DOHH2 (cell line): Measurements from ENCODE around the gene PNRC2.

Experiments used
- H3F3A ChIP-seq: fragments of 200-600 bp; sonication (generic), shearing (Covaris generic); 2 replicates; pipeline ENCODE4 v1.6.0; 2016; ENCODE audit warnings: antibody characterized with exemption, mild to moderate bottlenecking; ENCODE audit not compliant: control insufficient read depth, insufficient read depth
- H3K27ac ChIP-seq: fragments of 200-600 bp; sonication (generic); 2 replicates; pipeline ENCODE4 v1.5.1; 2014; ENCODE audit warnings: low read depth, mild to moderate bottlenecking, low read length, moderate library complexity
- H3K27me3 ChIP-seq: fragments of 200-600 bp; sonication (generic); 2 replicates; pipeline ENCODE4 v1.6.1; 2014; ENCODE audit warnings: mild to moderate bottlenecking, low read length, mixed read lengths; ENCODE audit not compliant: control insufficient read depth
- H3K36me3 ChIP-seq: fragments of 200-600 bp; sonication (generic); 2 replicates; pipeline ENCODE4 v1.6.1; 2014; ENCODE audit warnings: mild to moderate bottlenecking, low read length, moderate library complexity, mixed read lengths; ENCODE audit not compliant: control insufficient read depth
- H3K4me1 ChIP-seq: fragments of 200-600 bp; sonication (generic); 2 replicates; pipeline ENCODE4 v1.6.1; 2014; ENCODE audit warnings: mild to moderate bottlenecking, low read length, mixed read lengths; ENCODE audit not compliant: control insufficient read depth
- H3K4me2 ChIP-seq: fragments of 200-600 bp; sonication (generic); 2 replicates; pipeline ENCODE4 v1.6.0; 2014; ENCODE audit warnings: mild to moderate bottlenecking, low read length, moderate library complexity
- H3K4me3 ChIP-seq: fragments of 200-600 bp; sonication (generic); 2 replicates; pipeline ENCODE4 v1.5.1; 2014; ENCODE audit warnings: mild to moderate bottlenecking, low read length, mixed read lengths
- H3K79me2 ChIP-seq: fragments of 200-600 bp; sonication (generic); 2 replicates; pipeline ENCODE4 v1.6.1; 2014; ENCODE audit warnings: mild to moderate bottlenecking, low read length, mixed read lengths; ENCODE audit not compliant: control insufficient read depth
- H3K9me2 ChIP-seq: fragments of 200-600 bp; sonication (generic); replicated peaks from 2 replicates; pipeline ENCODE4 v1.6.1; 2014; ENCODE audit warnings: mild to moderate bottlenecking, low read length, mixed read lengths; ENCODE audit not compliant: control insufficient read depth
- H3K9me3 ChIP-seq: fragments of 200-600 bp; sonication (generic); 2 replicates; pipeline ENCODE4 v1.6.1; 2014; ENCODE audit warnings: antibody characterized with exemption, low read length, mixed read lengths; ENCODE audit not compliant: control insufficient read depth, insufficient read depth
- H4K20me1 ChIP-seq: fragments of 200-600 bp; sonication (generic); 2 replicates; pipeline ENCODE4 v1.6.0; 2014; ENCODE audit warnings: low read depth, mild to moderate bottlenecking, antibody characterized with exemption, low read length, moderate library complexity; ENCODE audit not compliant: control insufficient read depth, insufficient read depth
- EZH2phosphoT487 ChIP-seq: fragments of 200-600 bp; sonication (generic); IDR thresholded peaks from 2 replicates; pipeline ENCODE4 v1.6.1; 2017; ENCODE audit warnings: borderline replicate concordance, mild to moderate bottlenecking, antibody characterized with exemption, low read length, moderate library complexity, mixed read lengths
- TF ChIP-seq, protein P1 (sequence below): fragments of 200-600 bp; sonication (generic); IDR thresholded peaks from one replicate; pipeline ENCODE4 v1.5.1; 2014; ENCODE audit warnings: antibody characterized with exemption, mild to moderate bottlenecking, low read depth, low read length; ENCODE audit not compliant: poor library complexity, severe bottlenecking

PNRC2 gene

GRCh38 chr1:23927097-23927496 lies 32.5 kb upstream of the PNRC2 start:
- Histone ChIP-seq H3K9me3 (no peaks in the 10 kb centered on the region), H3K9me2 (no peaks in the 10 kb centered on the region), H3K27me3 (peaks cover 27% of the 10 kb centered on the region), H3F3A (peaks cover 12% of the 10 kb centered on the region), H4K20me1 (no peaks in the 10 kb centered on the region), H3K4me3 (no peak overlapping the region), H3K4me1 (peaks cover 33% of the 10 kb centered on the region), H3K36me3 (no peaks in the 10 kb centered on the region), H3K79me2 (no peaks in the 10 kb centered on the region), H3K4me2 (no peak overlapping the region), H3K27ac (no peak overlapping the region)
- no peak for TF ChIP-seq EZH2phosphoT487
- TF ChIP-seq, protein P1, sequence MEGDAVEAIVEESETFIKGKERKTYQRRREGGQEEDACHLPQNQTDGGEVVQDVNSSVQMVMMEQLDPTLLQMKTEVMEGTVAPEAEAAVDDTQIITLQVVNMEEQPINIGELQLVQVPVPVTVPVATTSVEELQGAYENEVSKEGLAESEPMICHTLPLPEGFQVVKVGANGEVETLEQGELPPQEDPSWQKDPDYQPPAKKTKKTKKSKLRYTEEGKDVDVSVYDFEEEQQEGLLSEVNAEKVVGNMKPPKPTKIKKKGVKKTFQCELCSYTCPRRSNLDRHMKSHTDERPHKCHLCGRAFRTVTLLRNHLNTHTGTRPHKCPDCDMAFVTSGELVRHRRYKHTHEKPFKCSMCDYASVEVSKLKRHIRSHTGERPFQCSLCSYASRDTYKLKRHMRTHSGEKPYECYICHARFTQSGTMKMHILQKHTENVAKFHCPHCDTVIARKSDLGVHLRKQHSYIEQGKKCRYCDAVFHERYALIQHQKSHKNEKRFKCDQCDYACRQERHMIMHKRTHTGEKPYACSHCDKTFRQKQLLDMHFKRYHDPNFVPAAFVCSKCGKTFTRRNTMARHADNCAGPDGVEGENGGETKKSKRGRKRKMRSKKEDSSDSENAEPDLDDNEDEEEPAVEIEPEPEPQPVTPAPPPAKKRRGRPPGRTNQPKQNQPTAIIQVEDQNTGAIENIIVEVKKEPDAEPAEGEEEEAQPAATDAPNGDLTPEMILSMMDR: no peak

DNA sequence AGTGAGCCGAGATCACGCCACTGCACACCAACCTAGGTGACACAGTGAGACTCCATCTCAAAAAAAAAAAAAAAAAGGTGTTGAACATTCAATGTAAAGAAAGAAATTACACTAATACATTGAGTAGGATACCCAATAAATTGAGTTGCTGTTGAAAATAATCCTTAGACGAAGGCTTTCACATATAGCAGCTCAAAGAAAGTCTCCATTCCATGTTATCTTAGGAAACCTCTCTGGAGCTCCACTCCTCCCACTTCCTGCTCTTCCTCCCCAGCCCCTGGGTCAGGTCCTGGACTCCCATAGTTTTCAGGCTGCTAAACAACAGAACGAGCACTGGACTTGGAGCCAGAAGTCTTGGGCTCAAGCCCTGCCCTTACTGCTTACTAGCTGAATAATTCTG lies 30.8 kb upstream of the PNRC2 start:
- Histone ChIP-seq H3K9me2 (no peaks in the 10 kb centered on the region), H3K9me3 (no peaks in the 10 kb centered on the region), H3K4me2 (no peak overlapping the region), H4K20me1 (no peaks in the 10 kb centered on the region), H3K27ac (no peak overlapping the region), H3K36me3 (no peaks in the 10 kb centered on the region), H3K27me3 (peaks cover 33% of the 10 kb centered on the region), H3F3A (peaks cover 20% of the 10 kb centered on the region), H3K4me3 (no peak overlapping the region), H3K4me1 (peaks cover 43% of the 10 kb centered on the region), H3K79me2 (no peaks in the 10 kb centered on the region)
- TF ChIP-seq, protein P1: no peak
- TF ChIP-seq EZH2phosphoT487: no peak

DNA sequence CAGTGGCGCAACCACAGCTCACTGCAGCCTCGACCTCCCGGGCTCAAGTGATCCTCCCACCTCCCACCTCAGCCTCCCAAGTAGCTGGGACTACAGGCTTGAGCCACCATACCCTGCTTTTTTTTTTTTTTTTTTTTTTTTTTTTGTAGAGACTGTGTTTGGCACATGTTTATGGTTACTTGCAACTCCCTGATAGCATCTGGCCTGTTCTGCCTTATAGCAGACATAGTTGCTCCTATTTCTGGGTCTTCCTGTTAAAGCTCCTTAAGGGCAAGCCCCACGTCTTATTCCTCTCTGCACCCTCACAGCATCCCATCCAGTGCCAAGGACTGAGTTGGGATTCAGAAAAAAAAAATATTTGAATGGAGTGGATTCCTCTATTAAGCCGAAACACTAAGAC lies 29.4 kb upstream of the PNRC2 start:
- TF ChIP-seq, protein P1: no peak
- no peak for TF ChIP-seq EZH2phosphoT487
- Histone ChIP-seq H3K9me2 (no peaks in the 10 kb centered on the region), H4K20me1 (no peaks in the 10 kb centered on the region), H3K27me3 (peaks cover 29% of the 10 kb centered on the region), H3K36me3 (no peaks in the 10 kb centered on the region), H3K4me3 (peak overlapping the region; percentile 54), H3K27ac (no peak overlapping the region), H3K9me3 (no peaks in the 10 kb centered on the region), H3F3A (peaks cover 20% of the 10 kb centered on the region), H3K4me2 (peak overlapping the region; percentile 78), H3K79me2 (no peaks in the 10 kb centered on the region), H3K4me1 (peaks cover 43% of the 10 kb centered on the region)
